Suprapubic skin (tissue), 4 donors: ENCODE measurements around the gene UBE2E2. TPM values are rescaled to one million over a fixed set of nuclear protein-coding genes. Genes with fewer than 3 reads are reported as not detected.

Source experiments
- DNase-seq, 2 donors: peaks; one replicate each; pipeline ENCODE4 v3.0.0-alpha.2; 2019; ENCODE audit warnings: low spot score in 2 of 2
- H3K27ac ChIP-seq: fragments of 200-600 bp; sonication (generic); one replicate; pipeline ENCODE4 v1.5.1; 2019
- H3K27me3 ChIP-seq: fragments of 200-600 bp; sonication (generic); one replicate; pipeline ENCODE4 v1.5.1; 2019
- H3K36me3 ChIP-seq: fragments of 200-600 bp; sonication (generic); one replicate; pipeline ENCODE4 v1.5.1; 2019
- H3K4me1 ChIP-seq: fragments of 200-600 bp; sonication (generic); one replicate; pipeline ENCODE4 v1.5.1; 2019
- H3K4me3 ChIP-seq: fragments of 200-600 bp; sonication (generic); one replicate; pipeline ENCODE4 v1.5.1; 2019; ENCODE audit warnings: mild to moderate bottlenecking
- H3K9me3 ChIP-seq: fragments of 200-600 bp; sonication (generic); one replicate; pipeline ENCODE4 v1.5.1; 2019
- EP300 ChIP-seq: sonication (generic); formaldehyde crosslinking; IDR thresholded peaks from one replicate; pipeline ENCODE4 v1.6.1; 2017; ENCODE audit warnings: antibody characterized with exemption
- POLR2A ChIP-seq, 2 donors: fragments of 450-650 bp; IDR thresholded peaks; one replicate each; pipeline ENCODE4 v1.6.1; 2017; ENCODE audit warnings: antibody characterized with exemption in 2 of 2, mild to moderate bottlenecking in 2 of 2, moderate library complexity in 2 of 2
- POLR2AphosphoS5 ChIP-seq, 3 donors: sonication (generic); formaldehyde crosslinking; IDR thresholded peaks; one replicate each; pipeline ENCODE4 v1.6.1; 2017; ENCODE audit warnings: antibody characterized with exemption in 3 of 3
- WGBS: methylation state at CpG from one replicate; pipeline ENCODE4 v1.1.5; 2018; 5-methylcytosine and 5-hydroxymethylcytosine counted together
- total RNA-seq, 4 donors: library from RNA; depleted of rRNA; stranded (reverse); fragments of >200 nt; gene quantifications; one replicate each; pipeline ENCODE4 v1.1.0, GENCODE V29; 2016
- TF ChIP-seq, protein P1 (sequence below), 2 donors: fragments of 200-600 bp in 1 of 2; fragments of 450-650 bp in 1 of 2; sonication (generic) in 1 of 2; IDR thresholded peaks; one replicate each; pipeline ENCODE4 v1.5.1; 2016 to 2019; ENCODE audit warnings: antibody characterized with exemption in 2 of 2, mild to moderate bottlenecking in 1 of 2, moderate library complexity in 1 of 2

UBE2E2 gene
- total RNA-seq, 4 donors from 2014 or later = 30.2 to 65.4 (median 34.8) TPM

DNA sequence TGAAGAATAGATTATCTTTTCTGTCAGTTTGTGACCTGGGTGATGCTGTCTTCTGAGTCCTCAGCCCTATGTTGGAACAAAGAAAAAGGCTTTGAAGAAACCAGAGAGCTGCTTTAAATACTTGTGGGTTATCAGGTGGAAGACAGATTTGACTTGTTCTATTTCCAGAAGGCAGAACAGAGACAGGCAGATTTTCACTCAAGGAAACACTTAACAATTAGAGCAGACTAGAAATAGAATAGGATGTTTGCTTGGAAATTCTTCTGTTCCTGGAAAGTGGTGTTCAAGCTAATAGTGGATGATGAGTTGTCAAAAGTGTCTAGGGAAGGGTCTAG is 219.4 kb downstream of the UBE2E2 start:
- H3K36me3 ChIP-seq = no peaks in the 10 kb centered on the region
- no peaks in the 10 kb centered on the region for H3K27me3 ChIP-seq
- no peaks in the 10 kb centered on the region for H3K4me1 ChIP-seq
- H3K27ac ChIP-seq = no peak overlapping the region
- no peaks in the 10 kb centered on the region for H3K9me3 ChIP-seq
- no peak overlapping the region for H3K4me3 ChIP-seq
- TF ChIP-seq EP300 (no peak), POLR2AphosphoS5 (IDR thresholded peaks at IDR 0.05) (no peak), POLR2A (IDR thresholded peaks at IDR 0.05) (no peak)
- TF ChIP-seq, protein P1, sequence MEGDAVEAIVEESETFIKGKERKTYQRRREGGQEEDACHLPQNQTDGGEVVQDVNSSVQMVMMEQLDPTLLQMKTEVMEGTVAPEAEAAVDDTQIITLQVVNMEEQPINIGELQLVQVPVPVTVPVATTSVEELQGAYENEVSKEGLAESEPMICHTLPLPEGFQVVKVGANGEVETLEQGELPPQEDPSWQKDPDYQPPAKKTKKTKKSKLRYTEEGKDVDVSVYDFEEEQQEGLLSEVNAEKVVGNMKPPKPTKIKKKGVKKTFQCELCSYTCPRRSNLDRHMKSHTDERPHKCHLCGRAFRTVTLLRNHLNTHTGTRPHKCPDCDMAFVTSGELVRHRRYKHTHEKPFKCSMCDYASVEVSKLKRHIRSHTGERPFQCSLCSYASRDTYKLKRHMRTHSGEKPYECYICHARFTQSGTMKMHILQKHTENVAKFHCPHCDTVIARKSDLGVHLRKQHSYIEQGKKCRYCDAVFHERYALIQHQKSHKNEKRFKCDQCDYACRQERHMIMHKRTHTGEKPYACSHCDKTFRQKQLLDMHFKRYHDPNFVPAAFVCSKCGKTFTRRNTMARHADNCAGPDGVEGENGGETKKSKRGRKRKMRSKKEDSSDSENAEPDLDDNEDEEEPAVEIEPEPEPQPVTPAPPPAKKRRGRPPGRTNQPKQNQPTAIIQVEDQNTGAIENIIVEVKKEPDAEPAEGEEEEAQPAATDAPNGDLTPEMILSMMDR (IDR thresholded peaks at IDR 0.05) = no peak
- no peak for DNase-seq

DNA sequence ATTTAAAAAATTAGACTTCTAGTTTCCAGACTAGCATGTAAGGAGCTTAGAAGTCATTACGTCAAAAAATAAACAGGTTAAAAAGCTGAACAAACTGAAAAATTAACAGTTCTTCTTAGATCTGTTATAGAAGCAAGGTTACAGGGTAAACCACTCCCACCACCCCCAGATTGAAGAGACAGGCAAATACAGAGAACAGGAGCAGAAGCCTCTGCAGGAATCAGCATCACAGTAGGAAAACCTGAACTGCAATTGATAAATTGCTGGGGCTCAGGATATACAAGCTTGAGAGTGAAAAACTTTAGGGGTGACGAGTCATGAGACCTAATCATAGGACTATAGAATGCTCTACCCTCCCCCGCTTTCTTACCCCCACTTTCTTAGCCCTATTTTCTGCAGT is 222.3 kb downstream of the UBE2E2 start:
- no peaks in the 10 kb centered on the region for H3K4me1 ChIP-seq
- no peak overlapping the region for H3K27ac ChIP-seq
- DNase-seq = no peak
- TF ChIP-seq, protein P1 (IDR thresholded peaks at IDR 0.05) = no peak
- no peak for TF ChIP-seq POLR2A (IDR thresholded peaks at IDR 0.05)
- TF ChIP-seq EP300 = no peak
- TF ChIP-seq POLR2AphosphoS5 (IDR thresholded peaks at IDR 0.05) = no peak
- H3K27me3 ChIP-seq = no peaks in the 10 kb centered on the region
- H3K4me3 ChIP-seq = no peak overlapping the region
- WGBS = 93% methylated on average over 3 of the region's 3 CpGs
- no peaks in the 10 kb centered on the region for H3K9me3 ChIP-seq
- H3K36me3 ChIP-seq = no peaks in the 10 kb centered on the region

DNA sequence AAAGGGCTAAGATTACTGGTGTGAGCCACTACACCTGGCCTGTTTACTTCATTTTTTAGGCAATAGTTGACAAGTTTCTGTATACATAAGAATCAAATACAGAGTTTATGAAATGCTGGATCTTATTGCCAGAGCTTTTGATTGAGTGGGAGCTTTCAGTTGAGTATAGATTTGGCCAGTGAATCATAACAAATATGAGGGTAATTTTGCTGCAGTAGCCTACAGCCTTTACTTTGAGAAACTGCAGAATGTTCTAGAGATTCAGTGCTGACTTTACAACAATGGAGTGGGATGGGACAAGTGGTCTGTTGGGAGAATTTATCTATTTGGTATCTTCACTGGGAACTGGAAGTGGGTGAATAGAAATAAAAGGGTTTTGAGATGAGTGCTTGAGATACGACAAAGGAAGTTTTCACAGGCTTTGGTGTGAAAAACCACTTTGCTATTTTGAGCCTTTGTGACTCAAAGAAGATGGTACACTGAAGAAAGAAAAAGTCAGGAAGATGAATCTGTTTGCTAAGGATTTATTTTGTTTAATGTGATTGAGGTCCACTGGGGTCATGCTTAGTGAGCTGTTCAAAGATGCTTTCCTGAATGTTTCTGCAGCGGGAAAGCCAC is 227.8 kb downstream of the UBE2E2 start:
- H3K4me3 ChIP-seq = no peak overlapping the region
- TF ChIP-seq, protein P1 (IDR thresholded peaks at IDR 0.05) = no peak
- no peak for TF ChIP-seq POLR2AphosphoS5 (IDR thresholded peaks at IDR 0.05)
- no peak for TF ChIP-seq EP300
- TF ChIP-seq POLR2A (IDR thresholded peaks at IDR 0.05) = no peak
- no peaks in the 10 kb centered on the region for H3K4me1 ChIP-seq
- no peaks in the 10 kb centered on the region for H3K36me3 ChIP-seq
- 82% methylated on average over 2 of the region's 2 CpGs for WGBS
- no peak overlapping the region for H3K27ac ChIP-seq
- H3K9me3 ChIP-seq = no peaks in the 10 kb centered on the region
- no peaks in the 10 kb centered on the region for H3K27me3 ChIP-seq
- DNase-seq = no peak

DNA sequence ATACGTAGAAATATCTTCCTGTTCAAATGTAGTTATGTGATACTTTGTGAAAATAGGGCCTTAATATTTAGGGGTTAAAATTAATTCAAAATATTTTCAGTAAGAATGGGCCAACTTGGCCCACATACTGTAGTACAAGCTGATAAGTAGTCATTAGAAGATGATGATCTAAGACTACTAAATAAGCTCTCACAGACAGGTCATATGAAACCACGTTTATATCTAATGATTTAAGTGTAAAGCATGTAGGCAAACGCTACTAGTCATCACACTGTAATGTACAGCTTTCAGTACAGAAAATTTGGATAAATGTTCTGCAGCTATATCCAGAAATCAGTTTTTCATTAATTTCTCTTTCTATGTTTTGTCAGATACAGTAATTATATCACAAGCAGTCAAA is 228.6 kb downstream of the UBE2E2 start:
- DNase-seq = no peak
- Histone ChIP-seq H3K4me3 (no peak overlapping the region), H3K9me3 (no peaks in the 10 kb centered on the region), H3K36me3 (no peaks in the 10 kb centered on the region), H3K27ac (no peak overlapping the region), H3K27me3 (no peaks in the 10 kb centered on the region), H3K4me1 (no peaks in the 10 kb centered on the region)
- TF ChIP-seq POLR2A (IDR thresholded peaks at IDR 0.05) (no peak), POLR2AphosphoS5 (IDR thresholded peaks at IDR 0.05) (no peak), EP300 (no peak)
- TF ChIP-seq, protein P1 (IDR thresholded peaks at IDR 0.05) = no peak
- WGBS = 67% methylated on average over 3 of the region's 3 CpGs

DNA sequence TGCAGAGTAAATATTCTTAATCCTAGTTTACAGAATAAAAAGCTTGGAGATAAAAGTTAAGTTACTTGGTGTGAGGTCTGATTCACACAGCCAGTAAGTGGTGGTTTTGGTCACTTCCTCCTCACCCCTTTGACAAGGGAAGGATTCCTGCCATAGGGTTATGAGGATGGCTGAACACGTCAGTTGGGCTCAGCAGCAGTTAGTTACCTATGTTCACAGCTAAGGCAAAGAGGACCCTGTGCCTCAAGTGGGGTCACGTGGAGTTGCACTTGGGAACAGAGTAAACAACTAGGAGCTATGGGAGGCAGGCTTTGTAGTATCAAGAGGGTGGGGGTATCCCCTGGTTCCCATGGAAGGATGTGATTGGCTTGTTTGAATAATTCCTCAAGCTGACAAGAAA is 232.2 kb downstream of the UBE2E2 start:
- no peaks in the 10 kb centered on the region for H3K36me3 ChIP-seq
- H3K9me3 ChIP-seq = no peaks in the 10 kb centered on the region
- TF ChIP-seq POLR2AphosphoS5 (IDR thresholded peaks at IDR 0.05) = no peak
- no peak for TF ChIP-seq POLR2A (IDR thresholded peaks at IDR 0.05)
- TF ChIP-seq EP300 = no peak
- TF ChIP-seq, protein P1 (IDR thresholded peaks at IDR 0.05) = no peak
- H3K27ac ChIP-seq = no peak overlapping the region
- H3K27me3 ChIP-seq = no peaks in the 10 kb centered on the region
- no peak for DNase-seq
- no peak overlapping the region for H3K4me3 ChIP-seq
- H3K4me1 ChIP-seq = no peaks in the 10 kb centered on the region
- 84% methylated on average over 2 of the region's 2 CpGs for WGBS
